ENCODE results near the gene RAB11A. TPM values are rescaled to one million over a fixed set of nuclear protein-coding genes. Genes with fewer than 3 reads are reported as not detected.

The RAB11A gene
- total and polyA plus RNA-seq, 2 of the 13 experiments (the other 11 are each of a cell fraction or from before 2014, with no cell fraction given), result 161 to 162 TPM

DNA sequence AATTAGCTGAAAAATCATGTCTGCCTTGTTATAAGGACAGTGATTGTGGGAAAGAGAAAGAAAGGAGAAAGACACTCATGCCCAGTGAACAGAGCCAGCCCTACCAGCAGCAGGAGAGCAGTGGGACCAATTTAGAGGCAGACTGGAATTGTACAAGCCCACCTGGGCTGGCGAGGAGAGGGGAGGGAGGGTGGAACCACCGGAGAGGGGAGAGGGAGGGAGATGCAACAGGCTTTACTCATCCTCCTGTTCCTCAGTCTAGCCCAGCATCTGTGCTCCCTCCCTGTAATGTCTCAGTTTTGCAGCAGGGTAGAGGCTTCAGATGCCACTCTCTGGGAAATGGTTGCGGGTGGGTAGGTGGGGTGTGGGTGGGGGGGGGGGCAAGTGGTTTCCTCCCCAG lies 54.7 kb downstream of the RAB11A start:
- Histone ChIP-seq H3K4me2 (ENCODE audit: low read depth, low read length) (no peak overlapping the region), H3K36me3 (replicated peaks in 1 of 2; ENCODE audit: control insufficient read depth in 1 of 2, insufficient read depth in 2 of 2, low read length in 2 of 2) (no peaks in the 10 kb centered on the region), H2AFZ (ENCODE audit: low read length) (no peak overlapping the region), H3K9ac (ENCODE audit: insufficient read depth, low read depth, low read length) (no peak overlapping the region), H3K4me1 (ENCODE audit: insufficient read depth, low read length) (no peaks in the 10 kb centered on the region), H3K9me3 (ENCODE audit: low read length) (no peaks in the 10 kb centered on the region), H3K27me3 (ENCODE audit: control insufficient read depth in 1 of 2, insufficient read depth in 2 of 2, low read length in 2 of 2) (no peaks in the 10 kb centered on the region), H3K4me3 (replicated peaks in 1 of 3; ENCODE audit: insufficient read depth in 1 of 3, low read depth in 2 of 3, low read length in 3 of 3) (no peak overlapping the region), H3K27ac (ENCODE audit: extremely low read length, insufficient read depth, low read length) (no peak overlapping the region), H3K79me2 (ENCODE audit: insufficient read depth, low read length) (no peaks in the 10 kb centered on the region), H4K20me1 (ENCODE audit: insufficient read depth, low read length) (no peaks in the 10 kb centered on the region)
- POLR2A ChIA-PET, result no interaction called here
- BruUV-seq (replicated peaks), result no TSS peak
- CTCF ChIA-PET (ENCODE audit: low intra/inter-chr PET ratio, low total read pairs), result no interaction called here
- WGBS (ENCODE audit: low lambda C conversion rate), result 30% methylated on average over 2 of the region's 3 CpGs
- TF ChIP-seq MXD3 (CRISPR knock-in tag; IDR thresholded peaks at IDR 0.05) (no peak), JUND (CRISPR knock-in tag; IDR thresholded peaks at IDR 0.05) (no peak), ZNF577 (CRISPR knock-in tag; IDR thresholded peaks at IDR 0.05; ENCODE audit: borderline replicate concordance, low read depth) (no peak), EZH2 (conservative IDR thresholded peaks at IDR 0.05; ENCODE audit: low read depth, low read length) (no peak), ZFP36L2 (CRISPR knock-in tag; IDR thresholded peaks at IDR 0.05) (no peak), CREB3 (CRISPR knock-in tag; IDR thresholded peaks at IDR 0.05) (no peak), ZNF563 (CRISPR knock-in tag; IDR thresholded peaks at IDR 0.05) (no peak), ISL2 (CRISPR knock-in tag; IDR thresholded peaks at IDR 0.05) (no peak), SPEN (CRISPR knock-in tag; IDR thresholded peaks at IDR 0.05; ENCODE audit: low read depth) (no peak)
- TF ChIP-seq, protein P1, sequence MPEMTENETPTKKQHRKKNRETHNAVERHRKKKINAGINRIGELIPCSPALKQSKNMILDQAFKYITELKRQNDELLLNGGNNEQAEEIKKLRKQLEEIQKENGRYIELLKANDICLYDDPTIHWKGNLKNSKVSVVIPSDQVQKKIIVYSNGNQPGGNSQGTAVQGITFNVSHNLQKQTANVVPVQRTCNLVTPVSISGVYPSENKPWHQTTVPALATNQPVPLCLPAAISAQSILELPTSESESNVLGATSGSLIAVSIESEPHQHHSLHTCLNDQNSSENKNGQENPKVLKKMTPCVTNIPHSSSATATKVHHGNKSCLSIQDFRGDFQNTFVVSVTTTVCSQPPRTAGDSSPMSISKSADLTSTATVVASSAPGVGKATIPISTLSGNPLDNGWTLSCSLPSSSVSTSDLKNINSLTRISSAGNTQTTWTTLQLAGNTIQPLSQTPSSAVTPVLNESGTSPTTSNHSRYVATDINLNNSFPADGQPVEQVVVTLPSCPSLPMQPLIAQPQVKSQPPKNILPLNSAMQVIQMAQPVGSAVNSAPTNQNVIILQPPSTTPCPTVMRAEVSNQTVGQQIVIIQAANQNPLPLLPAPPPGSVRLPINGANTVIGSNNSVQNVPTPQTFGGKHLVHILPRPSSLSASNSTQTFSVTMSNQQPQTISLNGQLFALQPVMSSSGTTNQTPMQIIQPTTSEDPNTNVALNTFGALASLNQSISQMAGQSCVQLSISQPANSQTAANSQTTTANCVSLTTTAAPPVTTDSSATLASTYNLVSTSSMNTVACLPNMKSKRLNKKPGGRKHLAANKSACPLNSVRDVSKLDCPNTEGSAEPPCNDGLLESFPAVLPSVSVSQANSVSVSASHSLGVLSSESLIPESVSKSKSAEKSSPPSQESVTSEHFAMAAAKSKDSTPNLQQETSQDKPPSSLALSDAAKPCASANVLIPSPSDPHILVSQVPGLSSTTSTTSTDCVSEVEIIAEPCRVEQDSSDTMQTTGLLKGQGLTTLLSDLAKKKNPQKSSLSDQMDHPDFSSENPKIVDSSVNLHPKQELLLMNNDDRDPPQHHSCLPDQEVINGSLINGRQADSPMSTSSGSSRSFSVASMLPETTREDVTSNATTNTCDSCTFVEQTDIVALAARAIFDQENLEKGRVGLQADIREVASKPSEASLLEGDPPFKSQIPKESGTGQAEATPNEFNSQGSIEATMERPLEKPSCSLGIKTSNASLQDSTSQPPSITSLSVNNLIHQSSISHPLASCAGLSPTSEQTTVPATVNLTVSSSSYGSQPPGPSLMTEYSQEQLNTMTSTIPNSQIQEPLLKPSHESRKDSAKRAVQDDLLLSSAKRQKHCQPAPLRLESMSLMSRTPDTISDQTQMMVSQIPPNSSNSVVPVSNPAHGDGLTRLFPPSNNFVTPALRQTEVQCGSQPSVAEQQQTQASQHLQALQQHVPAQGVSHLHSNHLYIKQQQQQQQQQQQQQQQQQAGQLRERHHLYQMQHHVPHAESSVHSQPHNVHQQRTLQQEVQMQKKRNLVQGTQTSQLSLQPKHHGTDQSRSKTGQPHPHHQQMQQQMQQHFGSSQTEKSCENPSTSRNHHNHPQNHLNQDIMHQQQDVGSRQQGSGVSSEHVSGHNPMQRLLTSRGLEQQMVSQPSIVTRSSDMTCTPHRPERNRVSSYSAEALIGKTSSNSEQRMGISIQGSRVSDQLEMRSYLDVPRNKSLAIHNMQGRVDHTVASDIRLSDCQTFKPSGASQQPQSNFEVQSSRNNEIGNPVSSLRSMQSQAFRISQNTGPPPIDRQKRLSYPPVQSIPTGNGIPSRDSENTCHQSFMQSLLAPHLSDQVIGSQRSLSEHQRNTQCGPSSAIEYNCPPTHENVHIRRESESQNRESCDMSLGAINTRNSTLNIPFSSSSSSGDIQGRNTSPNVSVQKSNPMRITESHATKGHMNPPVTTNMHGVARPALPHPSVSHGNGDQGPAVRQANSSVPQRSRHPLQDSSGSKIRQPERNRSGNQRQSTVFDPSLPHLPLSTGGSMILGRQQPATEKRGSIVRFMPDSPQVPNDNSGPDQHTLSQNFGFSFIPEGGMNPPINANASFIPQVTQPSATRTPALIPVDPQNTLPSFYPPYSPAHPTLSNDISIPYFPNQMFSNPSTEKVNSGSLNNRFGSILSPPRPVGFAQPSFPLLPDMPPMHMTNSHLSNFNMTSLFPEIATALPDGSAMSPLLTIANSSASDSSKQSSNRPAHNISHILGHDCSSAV (CRISPR knock-in tag; IDR thresholded peaks at IDR 0.05; ENCODE audit: borderline replicate concordance), result no peak
- TF ChIP-seq, protein P2, sequence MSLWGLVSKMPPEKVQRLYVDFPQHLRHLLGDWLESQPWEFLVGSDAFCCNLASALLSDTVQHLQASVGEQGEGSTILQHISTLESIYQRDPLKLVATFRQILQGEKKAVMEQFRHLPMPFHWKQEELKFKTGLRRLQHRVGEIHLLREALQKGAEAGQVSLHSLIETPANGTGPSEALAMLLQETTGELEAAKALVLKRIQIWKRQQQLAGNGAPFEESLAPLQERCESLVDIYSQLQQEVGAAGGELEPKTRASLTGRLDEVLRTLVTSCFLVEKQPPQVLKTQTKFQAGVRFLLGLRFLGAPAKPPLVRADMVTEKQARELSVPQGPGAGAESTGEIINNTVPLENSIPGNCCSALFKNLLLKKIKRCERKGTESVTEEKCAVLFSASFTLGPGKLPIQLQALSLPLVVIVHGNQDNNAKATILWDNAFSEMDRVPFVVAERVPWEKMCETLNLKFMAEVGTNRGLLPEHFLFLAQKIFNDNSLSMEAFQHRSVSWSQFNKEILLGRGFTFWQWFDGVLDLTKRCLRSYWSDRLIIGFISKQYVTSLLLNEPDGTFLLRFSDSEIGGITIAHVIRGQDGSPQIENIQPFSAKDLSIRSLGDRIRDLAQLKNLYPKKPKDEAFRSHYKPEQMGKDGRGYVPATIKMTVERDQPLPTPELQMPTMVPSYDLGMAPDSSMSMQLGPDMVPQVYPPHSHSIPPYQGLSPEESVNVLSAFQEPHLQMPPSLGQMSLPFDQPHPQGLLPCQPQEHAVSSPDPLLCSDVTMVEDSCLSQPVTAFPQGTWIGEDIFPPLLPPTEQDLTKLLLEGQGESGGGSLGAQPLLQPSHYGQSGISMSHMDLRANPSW (CRISPR knock-in tag; IDR thresholded peaks at IDR 0.05; ENCODE audit: borderline replicate concordance), result no peak
- no peak for ATAC-seq
- FAIRE-seq, result no peak
- intact Hi-C loops (cut with micrococcal nuclease; ENCODE audit: unreplicated experiment), result no loop called here
- no peak for DNase-seq (ENCODE audit: low spot score)
- in situ Hi-C loops (cut with HindIII; ENCODE audit: extremely low pct_ligation_motif_present, low pct_unique_long_range_greater_than_20kb), result no loop called here

All from HepG2 (cell line).